HG02870 (cell line): ENCODE data around the gene STOX1.
"Not testable (repeated sequence)": the region's sequence is repeated elsewhere in the genome, so short reads cannot be mapped to it uniquely, and the experiment has no call there.

Source experiments
- ATAC-seq: cut with Tn5 transposase; IDR thresholded peaks from one replicate; pipeline ENCODE4 v1.9.1; 2021; ENCODE audit warnings: mild to moderate bottlenecking, moderate library complexity; ENCODE audit not compliant: unreplicated experiment

The STOX1 gene, protein sequence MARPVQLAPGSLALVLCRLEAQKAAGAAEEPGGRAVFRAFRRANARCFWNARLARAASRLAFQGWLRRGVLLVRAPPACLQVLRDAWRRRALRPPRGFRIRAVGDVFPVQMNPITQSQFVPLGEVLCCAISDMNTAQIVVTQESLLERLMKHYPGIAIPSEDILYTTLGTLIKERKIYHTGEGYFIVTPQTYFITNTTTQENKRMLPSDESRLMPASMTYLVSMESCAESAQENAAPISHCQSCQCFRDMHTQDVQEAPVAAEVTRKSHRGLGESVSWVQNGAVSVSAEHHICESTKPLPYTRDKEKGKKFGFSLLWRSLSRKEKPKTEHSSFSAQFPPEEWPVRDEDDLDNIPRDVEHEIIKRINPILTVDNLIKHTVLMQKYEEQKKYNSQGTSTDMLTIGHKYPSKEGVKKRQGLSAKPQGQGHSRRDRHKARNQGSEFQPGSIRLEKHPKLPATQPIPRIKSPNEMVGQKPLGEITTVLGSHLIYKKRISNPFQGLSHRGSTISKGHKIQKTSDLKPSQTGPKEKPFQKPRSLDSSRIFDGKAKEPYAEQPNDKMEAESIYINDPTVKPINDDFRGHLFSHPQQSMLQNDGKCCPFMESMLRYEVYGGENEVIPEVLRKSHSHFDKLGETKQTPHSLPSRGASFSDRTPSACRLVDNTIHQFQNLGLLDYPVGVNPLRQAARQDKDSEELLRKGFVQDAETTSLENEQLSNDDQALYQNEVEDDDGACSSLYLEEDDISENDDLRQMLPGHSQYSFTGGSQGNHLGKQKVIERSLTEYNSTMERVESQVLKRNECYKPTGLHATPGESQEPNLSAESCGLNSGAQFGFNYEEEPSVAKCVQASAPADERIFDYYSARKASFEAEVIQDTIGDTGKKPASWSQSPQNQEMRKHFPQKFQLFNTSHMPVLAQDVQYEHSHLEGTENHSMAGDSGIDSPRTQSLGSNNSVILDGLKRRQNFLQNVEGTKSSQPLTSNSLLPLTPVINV

DNA sequence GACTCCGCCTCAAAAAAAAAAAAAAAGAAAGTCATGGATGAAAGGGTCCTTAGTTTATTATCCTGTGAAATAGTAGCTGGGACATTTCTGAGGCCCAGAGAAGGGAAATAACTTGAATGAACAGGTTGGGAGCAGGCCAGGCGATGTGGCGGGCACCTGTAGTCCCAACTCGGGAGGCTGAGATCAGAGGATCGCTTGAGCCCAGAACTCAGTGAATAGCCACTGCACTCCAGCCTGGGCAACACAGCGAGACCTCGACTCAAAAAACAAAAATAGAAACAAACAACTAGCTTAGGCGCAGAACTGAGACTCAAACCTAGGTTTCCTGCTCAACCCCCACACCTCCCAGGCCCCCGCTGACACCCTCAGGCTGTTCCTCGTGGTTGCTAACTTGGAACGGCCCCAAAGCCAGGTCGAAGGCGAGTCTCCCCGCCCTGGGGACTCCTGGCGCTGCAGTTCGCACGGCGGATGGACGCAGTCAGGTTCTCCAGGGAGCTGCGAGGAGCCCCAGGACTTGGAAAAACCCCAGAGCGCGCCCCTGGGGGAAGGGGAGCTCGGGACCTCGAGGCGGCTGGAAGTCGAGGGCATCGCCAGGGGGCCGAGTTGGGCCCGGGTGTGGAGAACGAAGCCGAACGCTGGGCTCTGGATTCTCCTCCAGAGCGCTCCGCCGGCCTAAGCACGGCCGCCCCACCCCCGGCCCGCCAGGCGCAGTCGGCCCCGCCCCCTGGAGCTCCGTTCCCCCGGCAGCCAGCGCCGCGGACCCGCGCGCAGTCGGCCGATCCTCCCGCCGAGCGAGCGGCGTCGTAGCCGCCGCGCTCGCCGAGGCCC, at the start of gene STOX1:
STOX1 (plus strand) TSS at position 768 of the 828 bp plus-strand sequence. CDS start 93 bp downstream, outside the sequence.
- no peak for ATAC-seq

DNA sequence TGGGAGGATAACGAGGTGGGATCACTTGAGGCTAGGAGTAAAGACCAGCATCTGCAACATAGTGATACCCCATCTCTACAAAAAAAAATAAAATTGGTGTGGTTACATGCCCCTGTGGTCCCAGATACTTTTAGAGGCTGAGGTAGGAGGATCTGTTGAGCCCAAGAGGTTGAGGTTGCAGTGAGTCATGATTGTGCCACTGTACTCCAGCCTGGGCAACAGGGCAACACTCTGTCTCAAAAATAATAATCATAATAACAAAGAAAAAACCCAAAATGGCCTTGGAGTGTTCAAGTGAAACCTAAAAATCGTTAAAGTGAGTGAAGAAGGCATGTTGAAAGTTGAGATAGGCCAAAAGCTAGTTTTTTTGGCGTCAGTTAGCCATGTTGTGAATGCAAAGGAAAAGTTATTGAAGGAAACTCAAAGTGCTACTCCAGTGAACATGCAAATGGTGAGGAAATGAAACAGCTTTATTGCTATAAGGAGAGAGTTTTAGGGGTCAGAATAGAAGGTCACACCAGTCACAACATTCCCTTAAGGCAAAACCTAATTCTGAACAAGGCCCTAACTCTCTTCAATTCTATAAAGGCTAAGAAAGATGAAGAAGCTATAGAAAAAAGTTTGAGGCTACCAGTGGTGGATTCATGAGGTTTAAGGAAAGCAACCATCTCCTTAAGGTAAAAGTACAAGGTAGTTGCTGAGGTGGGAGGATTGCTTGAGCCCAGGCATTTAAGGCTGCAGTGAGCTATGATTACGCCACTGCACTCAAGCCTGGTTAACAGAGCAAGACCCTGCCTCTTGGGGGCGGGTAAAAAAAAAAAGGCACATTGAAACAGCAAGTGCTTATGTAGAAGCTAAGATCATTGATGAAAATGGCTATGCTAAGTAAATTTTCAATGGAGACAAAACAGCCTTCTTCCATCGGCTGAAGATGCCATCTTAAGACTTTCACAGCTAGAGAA, 45.4 kb upstream of the STOX1 start:
- no peak for ATAC-seq

DNA sequence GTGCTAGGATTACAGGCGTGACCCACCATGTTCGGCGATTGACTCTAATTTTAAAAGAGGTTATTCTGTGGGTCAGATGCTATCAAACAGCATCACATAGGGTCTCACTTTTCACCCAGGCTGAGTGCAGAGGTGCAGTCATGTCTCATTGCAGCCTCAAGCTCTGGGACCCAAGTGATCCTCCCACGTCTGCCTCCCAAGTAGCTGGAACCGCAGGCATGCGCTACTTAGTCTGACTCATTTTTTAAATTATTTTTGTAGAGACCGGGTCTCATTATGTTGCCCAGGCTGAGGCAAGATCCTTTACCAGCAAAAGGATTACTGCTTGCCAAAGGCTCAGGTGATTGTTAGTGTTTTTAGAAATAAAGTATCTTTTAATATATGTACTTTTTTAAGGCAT, 42.9 kb upstream of the STOX1 start:
- no peak for ATAC-seq

DNA sequence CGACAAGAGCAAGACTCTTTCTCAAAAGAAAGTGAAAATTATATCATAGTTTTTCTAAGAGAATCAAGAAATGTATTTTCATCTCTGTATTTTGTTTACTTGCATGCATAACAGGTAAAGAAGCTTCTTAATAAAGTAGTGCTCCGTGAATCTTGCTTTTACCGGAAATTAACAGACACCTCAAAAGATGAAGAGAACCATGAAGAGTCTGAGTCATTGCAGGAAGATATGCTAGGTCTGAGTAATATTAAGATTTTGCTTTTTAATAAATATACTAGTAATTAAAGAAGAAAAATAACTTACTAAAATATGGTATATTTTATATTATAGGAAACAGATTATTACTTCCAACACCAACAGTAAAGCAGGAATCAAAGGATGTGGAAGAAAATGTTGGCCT, 39.5 kb upstream of the STOX1 start:
- ATAC-seq, result no peak

DNA sequence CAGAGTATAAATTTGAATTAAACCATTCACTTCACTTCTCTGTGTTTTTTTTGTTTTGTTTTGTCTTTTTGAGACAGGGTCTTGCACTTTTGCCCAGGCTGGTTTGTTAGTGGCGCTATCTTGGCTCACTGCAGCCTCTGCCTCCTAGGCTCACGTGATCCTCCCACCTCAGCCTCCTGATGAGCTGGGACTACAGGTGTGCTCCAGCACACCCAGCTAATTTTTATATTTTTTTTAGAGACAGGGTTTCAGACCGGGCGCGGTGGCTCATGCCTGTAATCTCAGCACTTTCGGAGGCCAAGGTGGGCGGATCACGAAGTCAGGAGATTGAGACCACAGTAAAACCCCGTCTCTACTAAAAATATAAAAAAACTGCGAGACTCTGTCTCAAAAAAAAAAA, 36.9 kb upstream of the STOX1 start:
- ATAC-seq, result no peak

DNA sequence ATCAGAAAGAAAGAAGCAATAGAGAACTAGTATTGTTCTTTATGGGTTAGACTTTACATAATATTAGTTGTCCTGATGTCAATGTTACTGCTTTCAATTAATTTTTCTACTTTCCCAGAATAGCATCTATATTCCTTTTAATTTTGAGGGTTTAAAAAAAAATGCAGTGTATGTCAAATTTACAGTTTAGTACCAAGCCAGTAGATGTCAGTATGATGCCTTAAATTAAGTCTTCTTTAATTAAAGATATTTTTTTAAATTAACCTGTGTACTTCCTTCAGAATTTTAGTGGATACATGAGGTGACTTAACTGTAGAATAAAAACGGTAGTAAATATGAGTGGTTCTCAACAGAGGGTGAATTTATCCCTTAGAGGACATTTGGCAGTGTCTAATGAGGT, 35.2 kb upstream of the STOX1 start:
- no peak for ATAC-seq

DNA sequence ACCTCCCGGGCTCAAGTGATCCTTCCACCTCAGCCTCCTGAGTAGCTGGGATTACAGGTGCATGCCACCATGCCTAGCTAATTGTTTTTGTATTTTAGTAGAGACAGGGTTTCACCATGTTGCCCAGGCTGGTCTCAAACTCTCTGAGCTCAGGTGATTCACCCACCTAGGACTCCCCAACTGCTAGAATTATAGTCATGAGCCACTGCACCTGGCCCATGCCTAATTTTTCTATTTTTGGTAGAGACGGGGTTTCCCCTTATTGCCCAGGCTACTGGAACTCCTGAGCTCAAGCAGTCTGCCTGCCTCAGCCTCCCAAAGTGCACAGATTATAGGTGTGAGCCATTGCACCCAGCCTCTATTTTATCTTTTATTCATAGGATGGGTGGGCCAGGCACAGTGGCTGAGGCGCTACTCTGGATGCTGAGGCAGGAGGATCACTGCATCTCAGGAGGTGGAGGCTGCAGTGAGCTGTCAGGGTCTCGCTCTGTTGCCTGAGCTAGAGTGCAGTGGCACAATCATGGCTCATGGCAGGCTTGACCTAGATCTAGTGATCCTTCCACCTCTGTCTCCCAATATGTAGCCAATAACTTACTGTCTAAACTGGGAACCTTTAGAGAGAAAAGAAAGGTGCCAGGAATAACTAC, 31.3 kb upstream of the STOX1 start:
- no peak for ATAC-seq

DNA sequence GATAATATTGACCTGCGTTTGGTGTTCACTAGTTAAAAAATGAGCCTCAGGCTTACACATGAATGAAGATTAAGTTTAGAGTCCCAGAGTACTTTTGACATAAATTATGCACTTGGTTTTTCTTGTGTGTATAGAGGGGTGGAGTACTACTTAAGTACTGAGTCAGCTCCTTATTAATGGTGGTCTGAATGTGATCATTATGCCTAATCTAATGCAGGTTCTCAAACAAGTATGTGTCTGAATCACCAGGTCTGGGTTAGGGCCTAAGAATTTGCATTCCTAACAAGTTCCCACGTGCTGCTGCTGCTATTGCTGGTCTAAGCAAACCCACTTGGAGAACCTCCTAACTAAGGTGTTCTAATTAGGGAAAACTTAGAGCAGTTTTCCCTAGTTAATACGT, 30.7 kb upstream of the STOX1 start:
- ATAC-seq, result no peak

DNA sequence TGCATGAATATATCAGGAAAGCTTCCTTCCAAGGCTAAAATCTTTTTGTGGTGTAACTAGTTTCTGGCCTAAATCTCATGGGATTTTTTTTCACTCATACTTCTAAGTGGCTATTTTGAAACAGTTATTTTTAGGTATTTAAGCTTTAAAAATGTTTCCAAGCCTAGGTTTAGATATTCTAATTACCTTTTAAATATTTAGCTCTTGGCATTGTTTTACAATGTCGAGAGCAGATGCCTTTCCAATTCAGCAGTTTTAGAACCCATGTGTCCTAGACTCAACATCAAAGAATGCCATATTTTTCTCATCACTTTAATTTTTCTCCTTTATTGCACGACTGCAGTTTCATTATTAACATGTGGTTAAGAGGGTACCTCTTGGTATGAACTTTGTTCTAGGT, 27.1 kb upstream of the STOX1 start:
- no peak for ATAC-seq

DNA sequence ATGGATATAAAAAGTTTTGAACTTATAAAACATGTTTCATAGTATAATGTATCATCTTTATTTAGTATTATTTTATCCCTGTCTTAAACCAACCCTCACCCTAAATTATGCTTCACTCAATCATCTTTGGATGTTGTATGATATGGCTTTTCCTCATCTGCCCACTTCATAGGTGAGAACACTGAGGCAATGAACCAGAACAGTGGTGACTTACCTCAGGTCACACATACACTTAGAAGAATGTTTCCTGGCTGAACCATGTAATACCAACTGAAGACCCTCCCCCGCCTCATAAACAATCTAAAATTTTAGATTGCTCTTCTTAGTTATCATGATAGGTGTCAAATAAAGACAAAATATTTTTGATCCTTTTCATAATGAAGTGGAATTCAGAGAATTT, 22.6 kb upstream of the STOX1 start:
- no peak for ATAC-seq

DNA sequence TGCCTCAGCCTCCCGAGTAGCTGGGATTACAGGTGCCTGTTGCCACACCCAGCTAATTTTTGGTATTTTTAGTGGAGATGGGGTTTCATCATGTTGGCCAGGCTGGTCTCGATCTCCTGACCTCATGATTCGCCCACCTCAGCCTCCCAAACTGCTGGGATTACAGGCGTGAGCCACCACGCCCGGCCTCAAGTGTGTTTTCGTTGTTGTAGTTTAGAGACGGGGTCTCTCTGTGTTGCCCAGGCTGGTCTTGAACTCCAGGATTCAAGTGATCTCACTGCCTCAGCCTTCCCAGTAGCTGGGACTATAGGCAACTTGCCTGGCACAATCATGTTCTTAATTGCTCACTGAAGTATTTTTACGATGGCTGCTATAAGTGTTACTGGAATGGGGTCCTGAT, 16.5 kb upstream of the STOX1 start:
- ATAC-seq, result not testable (repeated sequence)

DNA sequence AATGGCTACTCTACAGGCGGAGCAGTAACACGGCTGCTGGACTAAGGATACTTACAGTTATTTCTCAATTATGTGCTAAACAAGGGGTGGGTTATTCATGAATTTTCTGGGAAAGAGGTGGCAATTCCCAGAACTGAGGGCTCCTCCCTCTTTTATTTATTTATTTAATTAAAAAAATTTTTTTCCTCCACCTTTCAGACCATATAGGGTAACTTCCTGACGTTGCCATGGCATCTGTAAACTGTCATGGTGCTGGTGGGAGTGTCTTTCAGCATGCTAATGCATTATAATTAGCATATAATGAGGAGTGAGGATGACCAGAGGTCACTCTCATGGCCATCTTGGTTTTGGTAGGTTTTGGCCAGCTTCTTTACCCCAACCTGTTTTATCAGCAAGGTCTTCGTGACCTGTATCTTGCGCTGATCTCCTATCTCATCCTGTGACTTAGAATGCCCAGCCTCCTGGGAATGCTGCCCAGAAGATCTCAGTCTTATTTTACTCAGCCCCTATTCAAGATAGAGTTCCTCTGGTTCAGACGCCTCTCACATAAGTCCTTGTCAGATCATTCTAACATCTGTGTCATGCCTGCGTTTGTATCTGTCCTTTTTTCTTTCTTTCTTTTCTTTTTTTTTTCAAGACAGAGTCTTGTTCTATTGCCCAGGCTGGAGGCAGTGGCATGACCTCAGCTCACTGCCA, 15.9 kb upstream of the STOX1 start:
- ATAC-seq, result no peak

DNA sequence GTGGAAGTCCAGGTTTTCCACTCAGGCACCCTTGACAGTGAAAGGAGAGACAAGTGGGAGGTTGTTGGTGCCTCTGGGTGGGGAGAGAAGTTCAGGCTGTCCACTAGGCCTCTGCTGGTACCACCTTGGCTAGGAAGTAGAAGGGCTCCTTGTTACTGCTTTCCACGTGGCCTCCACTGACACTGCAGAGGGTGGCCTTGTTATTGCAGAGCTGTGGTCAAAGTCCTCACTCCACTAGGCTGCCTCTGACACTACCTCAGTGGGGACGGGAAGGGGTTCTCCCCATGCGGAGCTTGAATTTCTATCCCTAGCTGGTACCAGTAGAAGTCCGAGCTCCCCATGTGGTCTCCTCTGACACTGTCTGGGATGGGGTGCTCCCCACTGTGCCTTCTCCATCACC, 14.9 kb upstream of the STOX1 start:
- no peak for ATAC-seq

DNA sequence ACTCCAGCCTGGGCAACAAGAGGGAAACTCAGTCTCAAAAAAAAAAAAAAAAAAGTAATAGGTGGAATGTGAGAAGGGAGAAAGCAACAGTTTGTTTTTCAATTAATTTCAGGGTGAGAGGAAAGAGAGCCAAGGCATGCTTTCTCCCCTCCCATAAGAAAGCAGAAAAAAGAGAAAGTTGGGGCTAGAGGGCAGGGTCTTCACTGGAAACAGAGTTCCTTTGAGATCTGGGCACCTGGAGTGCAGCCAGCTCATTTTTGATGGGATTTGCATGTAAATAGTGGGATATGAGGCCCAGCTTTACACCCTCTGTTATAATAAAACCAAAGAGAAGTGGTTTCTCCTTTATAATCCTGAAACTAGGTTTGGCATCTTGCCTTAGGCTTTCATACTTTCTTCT, 13.8 kb upstream of the STOX1 start:
- ATAC-seq, result no peak

DNA sequence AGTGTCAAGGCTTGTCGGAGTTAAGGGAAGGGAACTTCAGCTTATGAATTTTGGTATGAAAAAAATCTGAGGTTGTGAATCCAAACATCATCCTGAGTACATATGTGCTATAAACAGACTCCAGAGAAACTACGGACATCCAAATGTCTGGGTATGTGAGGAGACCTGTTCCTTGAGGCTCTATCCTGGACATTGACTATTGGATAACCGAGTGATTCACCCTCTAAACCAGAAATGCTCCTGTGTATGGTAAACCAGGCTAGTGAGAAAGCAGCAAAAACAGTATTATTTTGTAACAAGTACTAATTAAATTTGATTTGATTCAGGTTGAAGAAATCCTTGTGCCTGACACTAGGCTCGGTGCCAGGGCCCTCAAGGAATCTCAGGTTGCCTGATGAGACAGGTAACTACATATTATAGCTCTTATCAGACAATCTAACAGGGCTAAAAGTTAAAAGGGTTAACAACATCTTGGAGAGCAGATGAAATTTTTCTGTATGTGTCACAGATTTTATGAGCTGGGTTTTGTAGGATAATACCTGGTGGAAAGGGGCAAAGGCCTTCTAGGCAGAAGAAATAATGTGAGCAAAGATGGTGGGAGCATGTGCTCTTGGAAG, 10.4 kb upstream of the STOX1 start:
- no peak for ATAC-seq

DNA sequence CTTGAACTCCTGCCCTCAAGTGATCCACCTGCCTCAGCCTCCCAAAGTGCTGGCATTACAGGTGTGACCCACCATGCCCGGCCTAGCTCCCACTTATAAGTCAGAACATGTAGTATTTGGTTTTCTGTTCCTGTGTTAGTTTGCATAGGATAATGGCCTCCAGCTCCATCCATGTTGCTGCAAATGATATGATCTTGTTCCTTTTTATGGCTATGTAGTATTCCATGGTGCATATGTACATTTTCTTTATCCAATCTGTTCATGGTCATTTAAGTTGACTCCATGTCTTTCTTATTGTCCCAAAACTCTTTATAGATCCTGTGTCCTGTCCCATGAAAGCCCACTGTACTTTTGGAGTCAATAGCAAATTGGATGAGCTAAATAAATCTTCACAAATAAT, 7.0 kb upstream of the STOX1 start:
- ATAC-seq, result not testable (repeated sequence)

DNA sequence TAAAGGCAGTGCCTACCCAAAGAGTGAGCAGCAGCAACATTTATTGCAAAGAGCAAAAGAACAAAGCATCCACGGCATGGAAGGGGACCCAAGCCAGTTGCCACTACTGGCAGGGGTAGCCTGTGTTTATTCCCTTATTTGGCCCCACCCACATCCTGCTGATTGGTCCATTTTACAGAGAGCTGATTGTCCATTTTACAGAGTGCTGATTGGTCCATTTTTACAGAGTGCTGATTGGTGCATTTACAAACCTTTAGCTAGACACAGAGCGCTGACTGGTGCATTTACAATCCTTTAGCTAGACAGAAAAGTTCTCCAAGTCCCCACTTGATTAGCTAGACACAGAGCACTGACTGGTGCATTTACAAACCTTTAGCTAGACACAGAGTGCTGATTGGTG, 4.7 kb upstream of the STOX1 start:
- ATAC-seq, result not testable (repeated sequence)

DNA sequence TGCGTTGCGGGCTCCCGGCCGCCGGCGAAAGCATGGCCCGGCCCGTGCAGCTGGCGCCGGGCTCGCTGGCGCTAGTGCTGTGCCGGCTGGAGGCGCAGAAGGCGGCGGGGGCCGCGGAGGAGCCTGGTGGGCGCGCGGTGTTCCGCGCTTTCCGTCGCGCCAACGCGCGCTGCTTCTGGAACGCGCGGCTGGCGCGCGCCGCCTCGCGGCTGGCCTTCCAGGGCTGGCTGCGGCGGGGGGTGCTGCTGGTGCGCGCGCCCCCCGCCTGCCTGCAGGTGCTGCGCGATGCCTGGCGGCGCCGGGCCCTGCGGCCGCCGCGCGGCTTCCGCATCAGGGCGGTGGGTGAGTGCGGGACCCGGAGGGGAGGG, 245 bp downstream of the STOX1 start:
- ATAC-seq, result not testable (repeated sequence)
